HUES6 (cell line): ENCODE measurements around the gene PRR35.

Source experiments
- H3K27ac ChIP-seq: 2 replicates; pipeline ENCODE4 v1.7.0; 2013; ENCODE audit warnings: low read depth, mild to moderate bottlenecking, low read length, inconsistent platforms
- H3K27me3 ChIP-seq: 2 replicates; pipeline ENCODE4 v1.6.1; 2013; ENCODE audit warnings: low read length; ENCODE audit not compliant: control insufficient read depth, insufficient read depth
- H3K36me3 ChIP-seq: 2 replicates; pipeline ENCODE4 v1.6.1; 2013; ENCODE audit warnings: low read length; ENCODE audit not compliant: control insufficient read depth, insufficient read depth
- H3K4me1 ChIP-seq: 2 replicates; pipeline ENCODE4 v1.6.1; 2013; ENCODE audit warnings: low read length; ENCODE audit not compliant: control insufficient read depth, insufficient read depth
- H3K4me3 ChIP-seq: 2 replicates; pipeline ENCODE4 v1.5.1; 2013; ENCODE audit warnings: low read depth, low read length
- H3K9ac ChIP-seq: one replicate; pipeline ENCODE4 v1.6.1; 2013; ENCODE audit warnings: mild to moderate bottlenecking, low read length
- H3K9me3 ChIP-seq: 2 replicates; pipeline ENCODE4 v1.6.1; 2013; ENCODE audit warnings: low read depth, low read length; ENCODE audit not compliant: control insufficient read depth, insufficient read depth

PRR35 gene

GRCh38 chr16:537415-538335 lies 22.5 kb upstream of the PRR35 start:
- Histone ChIP-seq H3K9ac (no peak overlapping the region), H3K27ac (no peak overlapping the region), H3K4me3 (no peak overlapping the region), H3K36me3 (peaks cover 17% of the 10 kb centered on the region), H3K27me3 (no peaks in the 10 kb centered on the region), H3K9me3 (no peaks in the 10 kb centered on the region), H3K4me1 (peaks cover 5% of the 10 kb centered on the region; the same call in 1 of the 2 replicates)

- no peak overlapping the region for H3K9ac ChIP-seq
- peak overlapping the region; percentile 11; the same call in 1 of the 2 replicates for H3K27ac ChIP-seq
- H3K36me3 ChIP-seq = peaks cover 17% of the 10 kb centered on the region
These were observed 20.2 kb upstream of the PRR35 start for GRCh38 chr16:539901-540530.

GRCh38 chr16:540645-541340 lies 19.4 kb upstream of the PRR35 start:
- no peaks in the 10 kb centered on the region for H3K4me1 ChIP-seq
- peaks cover 17% of the 10 kb centered on the region for H3K36me3 ChIP-seq
- no peaks in the 10 kb centered on the region for H3K27me3 ChIP-seq
- no peaks in the 10 kb centered on the region for H3K9me3 ChIP-seq
- no peak overlapping the region for H3K27ac ChIP-seq
- H3K4me3 ChIP-seq = no peak overlapping the region
- no peak overlapping the region for H3K9ac ChIP-seq

More at GRCh38 chr16:539901-540530, 20.2 kb upstream of the PRR35 start:
- H3K4me1 ChIP-seq = no peaks in the 10 kb centered on the region
- no peaks in the 10 kb centered on the region for H3K9me3 ChIP-seq
- H3K4me3 ChIP-seq = no peak overlapping the region
- no peaks in the 10 kb centered on the region for H3K27me3 ChIP-seq

- Histone ChIP-seq H3K27me3 (no peaks in the 10 kb centered on the region), H3K36me3 (peaks cover 15% of the 10 kb centered on the region), H3K4me1 (no peaks in the 10 kb centered on the region), H3K4me3 (no peak overlapping the region), H3K9me3 (no peaks in the 10 kb centered on the region), H3K9ac (peak overlapping the region; percentile 4), H3K27ac (peak overlapping the region; percentile 14; the same call in 1 of the 2 replicates)
These were observed 16.7 kb upstream of the PRR35 start for GRCh38 chr16:543301-544164.

- no peak overlapping the region for H3K9ac ChIP-seq
- no peaks in the 10 kb centered on the region for H3K4me1 ChIP-seq
- H3K36me3 ChIP-seq = peaks cover 19% of the 10 kb centered on the region
- H3K9me3 ChIP-seq = no peaks in the 10 kb centered on the region
- no peak overlapping the region for H3K4me3 ChIP-seq
- H3K27ac ChIP-seq = no peak overlapping the region
- H3K27me3 ChIP-seq = no peaks in the 10 kb centered on the region
These were observed 15.7 kb upstream of the PRR35 start for GRCh38 chr16:544517-544916.

- H3K27me3 ChIP-seq = no peaks in the 10 kb centered on the region
- H3K4me3 ChIP-seq = no peak overlapping the region
- no peaks in the 10 kb centered on the region for H3K9me3 ChIP-seq
- peaks cover 27% of the 10 kb centered on the region for H3K36me3 ChIP-seq
- no peak overlapping the region for H3K9ac ChIP-seq
- H3K4me1 ChIP-seq = no peaks in the 10 kb centered on the region
- no peak overlapping the region for H3K27ac ChIP-seq
These were observed 13.1 kb upstream of the PRR35 start for GRCh38 chr16:546909-547770.

GRCh38 chr16:548586-548985 lies 11.6 kb upstream of the PRR35 start:
- Histone ChIP-seq H3K4me1 (no peaks in the 10 kb centered on the region), H3K27me3 (no peaks in the 10 kb centered on the region), H3K27ac (no peak overlapping the region), H3K9ac (no peak overlapping the region), H3K36me3 (peaks cover 36% of the 10 kb centered on the region), H3K9me3 (no peaks in the 10 kb centered on the region), H3K4me3 (no peak overlapping the region)

GRCh38 chr16:549544-550263 lies 10.5 kb upstream of the PRR35 start:
- no peaks in the 10 kb centered on the region for H3K4me1 ChIP-seq
- H3K9me3 ChIP-seq = no peaks in the 10 kb centered on the region
- peaks cover 39% of the 10 kb centered on the region for H3K36me3 ChIP-seq
- H3K9ac ChIP-seq = no peak overlapping the region
- no peaks in the 10 kb centered on the region for H3K27me3 ChIP-seq
- H3K27ac ChIP-seq = no peak overlapping the region
- H3K4me3 ChIP-seq = no peak overlapping the region

- H3K4me3 ChIP-seq = no peak overlapping the region
- H3K27ac ChIP-seq = no peak overlapping the region
- H3K9ac ChIP-seq = no peak overlapping the region
- H3K4me1 ChIP-seq = no peaks in the 10 kb centered on the region
- H3K36me3 ChIP-seq = peaks cover 39% of the 10 kb centered on the region
- no peaks in the 10 kb centered on the region for H3K9me3 ChIP-seq
- no peaks in the 10 kb centered on the region for H3K27me3 ChIP-seq
These were observed 9.0 kb upstream of the PRR35 start for GRCh38 chr16:551210-551609.
